Mammary microvascular endothelial cell (primary cell): ENCODE results near the gene MAF. TPM values are rescaled to one million over a fixed set of nuclear protein-coding genes. Genes with fewer than 3 reads are reported as not detected.

Experiments used
- total RNA-seq: library from RNA; depleted of rRNA; stranded (reverse); fragments of >200 nt; gene quantifications from 2 replicates; pipeline ENCODE4 v1.2.3, GENCODE V29; 2015

Gene MAF
- total RNA-seq = 2.3 and 3.6 TPM in 2 replicates

GRCh38 chr16:79600638-79601091 lies at the start of gene MAF:
MAF (minus strand) TSS chr16:79600737; CDS start chr16:79599902, 835 bp downstream.

